Trophoblast cell (in vitro differentiated cells and primary cell): Measurements from ENCODE around the gene NHP2.

ENCODE experiments used
- DNase-seq, 2 donors: peaks; one replicate each; pipeline ENCODE4 v3.0.0-alpha.2; 2016
- H2AFZ ChIP-seq: 2 replicates; pipeline ENCODE4 v1.6.1; 2013; ENCODE audit warnings: low read length, moderate library complexity, mild to moderate bottlenecking; ENCODE audit not compliant: insufficient read depth, poor library complexity
- H2AK5ac ChIP-seq: 2 replicates; pipeline ENCODE4 v1.6.1; 2013; ENCODE audit warnings: mild to moderate bottlenecking, low read length
- H2BK120ac ChIP-seq: 2 replicates; pipeline ENCODE4 v1.6.1; 2013; ENCODE audit warnings: low read length, mild to moderate bottlenecking, moderate library complexity; ENCODE audit not compliant: insufficient read depth, poor library complexity
- H2BK12ac ChIP-seq: 2 replicates; pipeline ENCODE4 v1.6.1; 2013; ENCODE audit warnings: mild to moderate bottlenecking, low read length, moderate library complexity
- H2BK5ac ChIP-seq: 2 replicates; pipeline ENCODE4 v1.6.1; 2013; ENCODE audit warnings: low read length, low read depth, moderate library complexity, mild to moderate bottlenecking; ENCODE audit not compliant: poor library complexity
- H3K14ac ChIP-seq: 2 replicates; pipeline ENCODE4 v1.6.1; 2013; ENCODE audit warnings: mild to moderate bottlenecking, low read length
- H3K18ac ChIP-seq: 2 replicates; pipeline ENCODE4 v1.6.1; 2013; ENCODE audit warnings: mild to moderate bottlenecking, low read length
- H3K23ac ChIP-seq: 2 replicates; pipeline ENCODE4 v1.6.1; 2013; ENCODE audit warnings: low read length
- H3K27ac ChIP-seq: 2 replicates; pipeline ENCODE4 v1.5.1; 2013; ENCODE audit warnings: low read depth, mild to moderate bottlenecking, inconsistent platforms, low read length, moderate library complexity
- H3K27me3 ChIP-seq: 2 replicates; pipeline ENCODE4 v1.6.1; 2013; ENCODE audit warnings: inconsistent platforms, mild to moderate bottlenecking, low read length, moderate library complexity; ENCODE audit not compliant: insufficient read depth
- H3K36me3 ChIP-seq, 2 experiments: 1 replicate in 1 of 2; 2 replicates in 1 of 2; pipeline ENCODE4 v1.6.1; 2013; ENCODE audit warnings: low read length in 2 of 2, mild to moderate bottlenecking in 2 of 2, moderate library complexity in 1 of 2; ENCODE audit not compliant: insufficient read depth in 2 of 2, control insufficient read depth in 1 of 2
- H3K4ac ChIP-seq: 2 replicates; pipeline ENCODE4 v1.6.1; 2013; ENCODE audit warnings: low read depth, mild to moderate bottlenecking, low read length, moderate library complexity
- H3K4me1 ChIP-seq, 2 experiments: 1 replicate in 1 of 2; 2 replicates in 1 of 2; pipeline ENCODE4 v1.6.1; 2013; ENCODE audit warnings: low read length in 2 of 2, mild to moderate bottlenecking in 2 of 2, moderate library complexity in 1 of 2; ENCODE audit not compliant: insufficient read depth in 2 of 2, control insufficient read depth in 1 of 2
- H3K4me2 ChIP-seq: 2 replicates; pipeline ENCODE4 v1.6.1; 2013; ENCODE audit warnings: inconsistent platforms, mild to moderate bottlenecking, low read length, moderate library complexity
- H3K4me3 ChIP-seq: 2 replicates; pipeline ENCODE4 v1.5.1; 2013; ENCODE audit warnings: mild to moderate bottlenecking, low read depth, low read length, inconsistent platforms
- H3K79me1 ChIP-seq: one replicate; pipeline ENCODE4 v1.6.1; 2013; ENCODE audit warnings: low read length
- H3K79me2 ChIP-seq: 2 replicates; pipeline ENCODE4 v1.6.1; 2013; ENCODE audit warnings: low read length, mild to moderate bottlenecking; ENCODE audit not compliant: control insufficient read depth, insufficient read depth, poor library complexity
- H3K9ac ChIP-seq: 2 replicates; pipeline ENCODE4 v1.6.1; 2013; ENCODE audit warnings: mild to moderate bottlenecking, low read length
- H3K9me3 ChIP-seq: 2 replicates; pipeline ENCODE4 v1.6.1; 2013; ENCODE audit warnings: low read depth, mild to moderate bottlenecking, control low read depth, inconsistent platforms, low read length; ENCODE audit not compliant: insufficient read depth
- H4K12ac ChIP-seq: 2 replicates; pipeline ENCODE4 v1.6.1; 2013; ENCODE audit warnings: low read depth, mild to moderate bottlenecking, low read length, moderate library complexity
- H4K8ac ChIP-seq: 2 replicates; pipeline ENCODE4 v1.6.1; 2013; ENCODE audit warnings: low read depth, mild to moderate bottlenecking, low read length, moderate library complexity
- H4K91ac ChIP-seq: one replicate; pipeline ENCODE4 v1.6.1; 2013; ENCODE audit warnings: low read depth, mild to moderate bottlenecking, low read length, moderate library complexity
- WGBS: extraction: QIAGEN DNeasy Blood & Tissue Kit; methylation state at CpG from one replicate; pipeline ENCODE4 v1.1.7; 2013; ENCODE audit warnings: missing lambda C conversion rate; ENCODE audit not compliant: insufficient read length, insufficient coverage; ENCODE audit errors: extremely low coverage; 5-methylcytosine and 5-hydroxymethylcytosine counted together

Gene NHP2

DNA sequence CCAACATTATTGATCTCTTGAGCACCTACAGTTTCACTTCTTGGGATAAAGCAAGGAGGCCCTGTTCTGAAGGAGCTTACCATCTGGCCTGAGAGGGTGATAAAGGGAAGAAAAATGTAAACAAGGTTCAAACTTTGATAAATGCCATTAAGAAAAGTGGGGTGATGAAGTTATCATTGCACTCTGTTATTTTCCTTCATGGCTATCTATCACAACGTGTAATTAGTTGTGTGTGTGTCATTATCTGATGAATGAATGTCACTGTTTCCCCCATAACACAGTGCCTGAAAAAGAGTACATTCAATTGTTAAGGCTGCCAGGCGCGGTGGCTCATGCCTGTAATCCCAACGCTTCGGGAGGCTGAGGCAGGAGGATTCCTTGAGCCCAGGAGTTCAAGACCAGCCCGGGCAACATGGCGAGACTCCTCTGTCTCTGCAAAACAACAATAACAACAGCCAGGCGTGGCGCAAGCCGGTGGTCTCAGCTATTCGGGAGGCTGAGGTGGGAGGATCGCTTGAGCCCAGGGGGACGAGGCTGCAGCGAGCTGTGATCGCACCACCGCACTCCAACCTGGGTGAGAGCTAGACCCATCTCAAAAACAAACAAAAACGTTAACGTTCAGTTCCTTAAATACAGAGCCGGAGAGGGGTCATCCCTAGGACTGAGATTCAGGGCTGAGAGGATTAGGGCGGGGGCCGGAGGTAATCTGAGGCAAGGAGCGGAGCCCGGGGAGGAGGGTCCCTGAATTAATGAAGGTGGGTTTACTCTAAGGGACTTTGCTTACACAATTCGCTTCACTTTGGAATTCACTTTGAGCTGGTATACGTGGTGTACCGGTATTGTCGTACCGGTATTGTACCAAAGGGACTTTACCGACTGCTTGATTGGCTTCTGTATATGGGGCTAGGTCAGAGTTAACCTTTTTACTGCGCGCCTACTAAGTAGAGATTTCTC is 917 bp downstream of the NHP2 start:
- Histone ChIP-seq H2AFZ (no peak overlapping the region), H3K18ac (peak overlapping the region; percentile 48), H4K91ac (peak overlapping the region; percentile 91), H3K79me1 (peaks cover 3% of the 10 kb centered on the region), H3K79me2 (peaks cover 4% of the 10 kb centered on the region), H4K8ac (peak overlapping the region; percentile 86), H3K4me2 (peak overlapping the region; percentile 88), H2BK5ac (peak overlapping the region; percentile 7), H3K23ac (no peak overlapping the region), H2AK5ac (peak overlapping the region; percentile 44), H3K27me3 (no peaks in the 10 kb centered on the region), H3K4me3 (peak overlapping the region; percentile 85), H2BK12ac (no peak overlapping the region), H3K9me3 (no peaks in the 10 kb centered on the region), H3K4me1 (peaks cover 5 to 8% of the 10 kb centered on the region in 2 experiments), H3K9ac (peak overlapping the region; percentile 16), H3K4ac (peak overlapping the region; percentile 77), H2BK120ac (no peak overlapping the region), H3K36me3 (peaks cover 32 to 42% of the 10 kb centered on the region in 2 experiments), H3K27ac (no peak overlapping the region), H4K12ac (peak overlapping the region; percentile 62), H3K14ac (no peak overlapping the region)
- WGBS: no CpG with 5 or more reads among the region's 31 CpGs
- DNase-seq: no peak

GRCh38 chr5:178150977-178151734 is 2.5 kb downstream of the NHP2 start:
- Histone ChIP-seq H3K4ac (no peak overlapping the region), H4K91ac (no peak overlapping the region), H3K9me3 (no peaks in the 10 kb centered on the region), H3K79me2 (peaks cover 4% of the 10 kb centered on the region), H3K27ac (no peak overlapping the region), H2BK5ac (no peak overlapping the region), H3K4me2 (no peak overlapping the region), H3K23ac (no peak overlapping the region), H4K8ac (no peak overlapping the region), H3K9ac (no peak overlapping the region), H3K36me3 (peaks cover 46 to 58% of the 10 kb centered on the region in 2 experiments), H2AK5ac (no peak overlapping the region), H3K14ac (no peak overlapping the region), H4K12ac (no peak overlapping the region), H2BK12ac (no peak overlapping the region), H2BK120ac (no peak overlapping the region), H3K79me1 (peaks cover 3% of the 10 kb centered on the region), H3K4me3 (no peak overlapping the region), H2AFZ (no peak overlapping the region), H3K27me3 (no peaks in the 10 kb centered on the region), H3K4me1 (peaks cover 6 to 10% of the 10 kb centered on the region in 2 experiments), H3K18ac (no peak overlapping the region)
- WGBS: no CpG with 5 or more reads among the region's 11 CpGs
- no peak for DNase-seq

DNA sequence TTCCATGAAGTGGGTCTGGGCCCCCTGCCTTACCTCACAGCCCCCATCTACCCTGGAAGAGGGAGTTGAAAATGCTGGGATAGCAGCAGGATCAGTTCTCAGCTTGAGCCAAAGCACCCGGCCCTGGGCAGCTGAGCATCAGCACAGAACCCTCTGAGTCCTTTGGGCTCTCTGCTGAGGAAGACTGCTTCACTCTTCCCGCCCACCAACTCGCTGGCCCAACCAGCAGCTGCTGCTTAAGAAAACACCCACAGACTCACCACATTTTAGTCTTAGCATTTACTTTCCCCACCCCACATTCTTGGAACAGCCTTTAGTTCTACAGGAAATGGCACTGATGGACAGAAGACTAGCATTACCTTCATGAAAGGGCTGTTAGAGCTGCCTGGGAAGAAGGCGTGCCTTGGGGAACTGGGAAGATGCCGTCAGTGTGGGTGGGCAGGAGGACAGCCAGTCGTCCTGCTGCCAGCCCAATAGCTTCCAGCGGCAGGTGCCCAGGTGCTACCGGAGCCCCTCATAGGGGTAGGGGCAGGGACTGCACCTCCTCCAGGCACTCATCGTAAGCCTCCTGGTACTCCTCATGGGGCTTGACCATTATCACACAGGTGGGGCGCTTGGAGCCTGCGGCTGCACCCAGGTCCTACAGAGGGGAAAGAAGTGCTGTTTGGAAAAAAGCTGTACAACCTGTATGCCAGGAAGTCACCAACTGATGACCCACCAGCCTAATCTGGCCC is 4.3 kb downstream of the NHP2 start:
- Histone ChIP-seq H2BK120ac (no peak overlapping the region), H3K27me3 (no peaks in the 10 kb centered on the region), H4K8ac (no peak overlapping the region), H3K9me3 (no peaks in the 10 kb centered on the region), H3K79me1 (peaks cover 3% of the 10 kb centered on the region), H3K4me3 (no peak overlapping the region), H3K4me1 (peaks cover 7 to 11% of the 10 kb centered on the region in 2 experiments), H4K91ac (no peak overlapping the region), H3K27ac (no peak overlapping the region), H3K9ac (no peak overlapping the region), H3K4ac (no peak overlapping the region), H2AK5ac (no peak overlapping the region), H3K36me3 (peaks cover 52 to 66% of the 10 kb centered on the region in 2 experiments), H3K23ac (no peak overlapping the region), H4K12ac (no peak overlapping the region), H2AFZ (no peak overlapping the region), H2BK5ac (no peak overlapping the region), H3K14ac (no peak overlapping the region), H3K4me2 (no peak overlapping the region), H3K18ac (no peak overlapping the region), H3K79me2 (peaks cover 4% of the 10 kb centered on the region), H2BK12ac (no peak overlapping the region)
- no peak for DNase-seq
- WGBS: no CpG with 5 or more reads among the region's 11 CpGs

DNA sequence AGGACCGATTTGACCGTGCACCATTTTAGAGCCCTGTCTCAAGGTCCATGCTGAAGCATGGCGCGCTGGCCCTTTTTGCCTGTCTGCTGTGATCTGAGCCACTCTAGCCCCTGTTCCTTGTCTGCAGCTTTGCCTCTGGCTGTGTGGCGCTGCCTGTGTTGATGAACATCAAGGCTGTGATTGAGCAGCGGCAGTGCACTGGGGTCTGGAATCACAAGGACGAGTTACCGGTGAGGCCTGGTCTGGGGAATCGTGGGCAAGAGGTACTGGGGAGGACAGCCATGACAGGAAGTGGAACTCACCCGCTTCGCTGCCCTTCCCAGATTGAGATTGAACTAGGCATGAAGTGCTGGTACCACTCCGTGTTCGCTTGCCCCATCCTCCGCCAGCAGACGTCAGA is 6.3 kb downstream of the NHP2 start:
- Histone ChIP-seq H3K23ac (no peak overlapping the region), H3K9ac (no peak overlapping the region), H3K9me3 (peaks cover 3% of the 10 kb centered on the region), H4K91ac (no peak overlapping the region), H3K27me3 (no peaks in the 10 kb centered on the region), H3K4ac (no peak overlapping the region), H3K79me2 (no peaks in the 10 kb centered on the region), H4K8ac (no peak overlapping the region), H3K79me1 (no peaks in the 10 kb centered on the region), H2AK5ac (no peak overlapping the region), H2BK12ac (no peak overlapping the region), H3K27ac (no peak overlapping the region), H3K4me1 (peaks cover 2 to 3% of the 10 kb centered on the region in 2 experiments), H2BK120ac (no peak overlapping the region), H2BK5ac (no peak overlapping the region), H3K18ac (no peak overlapping the region), H3K4me2 (no peak overlapping the region), H3K4me3 (no peak overlapping the region), H3K14ac (no peak overlapping the region), H2AFZ (no peak overlapping the region), H3K36me3 (peaks cover 67 to 80% of the 10 kb centered on the region in 2 experiments), H4K12ac (no peak overlapping the region)
- no peak for DNase-seq
- no CpG with 5 or more reads among the region's 15 CpGs for WGBS
